B cell (primary cell): ENCODE measurements around the gene ZNF157. TPM values are rescaled to one million over a fixed set of nuclear protein-coding genes. Genes with fewer than 3 reads are reported as not detected.
A peak's percentile ranks its signal among the peaks of the same experiment; 100 is the strongest.

Experiments used
- ATAC-seq: fragments of 200-7000 bp; cut with Tn5 transposase; one replicate; pipeline ENCODE4 v1.10.0; 2021; ENCODE audit warnings: low read depth, mild to moderate bottlenecking, moderate number of reproducible peaks, moderate library complexity
- CTCF ChIA-PET: fragments of 350-600 bp; sonication (Branson Sonifier 250); formaldehyde crosslinking; loops from one replicate; lab custom pipeline; 2021; ENCODE audit warnings: antibody characterized with exemption, inconsistent platforms; lab: Charles Lee
- POLR2A ChIA-PET: fragments of 350-600 bp; sonication (Branson Sonifier 250); formaldehyde crosslinking; loops from one replicate; lab custom pipeline; 2021; ENCODE audit warnings: antibody characterized with exemption; lab: Charles Lee
- DNase-seq: peaks from one replicate; pipeline ENCODE4 v3.0.0; 2013
- H2AFZ ChIP-seq: 2 replicates; pipeline ENCODE4 v1.6.1; 2012; ENCODE audit warnings: mild to moderate bottlenecking, low read depth, low read length; ENCODE audit not compliant: insufficient read depth, poor library complexity, severe bottlenecking
- H3K27ac ChIP-seq, 2 donors: 1 replicate in 1 of 2; 2 replicates in 1 of 2; pipeline ENCODE4 v1.5.1; 2012 to 2013; ENCODE audit warnings: low read length in 2 of 2, mild to moderate bottlenecking in 2 of 2, moderate library complexity in 1 of 2
- H3K27me3 ChIP-seq, 4 experiments: fragments of 200-600 bp in 1 of 4; sonication (generic) in 1 of 4; replicated peaks in 1 of 4; 1 replicate in 2 of 4; 2 replicates in 2 of 4; pipeline versions ENCODE4 v1.6.1 to v1.7.0; 2013 to 2016; ENCODE audit warnings: low read length in 3 of 4, mild to moderate bottlenecking in 2 of 4, mixed read lengths in 1 of 4, moderate library complexity in 1 of 4; ENCODE audit not compliant: insufficient read depth in 4 of 4, control insufficient read depth in 3 of 4; ENCODE audit errors: control extremely low read depth in 1 of 4
- H3K36me3 ChIP-seq, 2 experiments: replicated peaks in 1 of 2; 1 replicate in 1 of 2; 2 replicates in 1 of 2; pipeline versions ENCODE4 v1.6.1 to v1.7.1; 2013; ENCODE audit warnings: low read length in 1 of 2; ENCODE audit not compliant: insufficient read depth in 2 of 2, control insufficient read depth in 1 of 2; ENCODE audit errors: control extremely low read depth in 1 of 2, extremely low read depth in 1 of 2
- H3K4me1 ChIP-seq, 2 donors: fragments of 200-600 bp in 1 of 2; sonication (generic) in 1 of 2; 1 replicate in 1 of 2; 2 replicates in 1 of 2; pipeline versions ENCODE4 v1.5.1 to v1.6.1; 2013 to 2017; ENCODE audit warnings: low read length in 2 of 2; ENCODE audit not compliant: control insufficient read depth in 2 of 2, insufficient read depth in 2 of 2
- H3K4me2 ChIP-seq: replicated peaks from 2 replicates; pipeline ENCODE3; 2012; ENCODE audit warnings: mild to moderate bottlenecking, low read depth, low read length; ENCODE audit not compliant: poor library complexity, severe bottlenecking
- H3K4me3 ChIP-seq, 5 experiments: fragments of 200-600 bp in 1 of 5; sonication (generic) in 1 of 5; 1 replicate in 3 of 5; 2 replicates in 2 of 5; pipeline versions ENCODE4 v1.5.1 to v1.7.0; 2011 to 2016; ENCODE audit warnings: low read length in 4 of 5, mild to moderate bottlenecking in 4 of 5, low read depth in 2 of 5, control low read depth in 1 of 5, moderate library complexity in 1 of 5; ENCODE audit not compliant: insufficient read depth in 1 of 5; ENCODE audit errors: control extremely low read depth in 1 of 5, extremely low read depth in 1 of 5
- H3K79me2 ChIP-seq: fragments of 200-600 bp; sonication (generic); one replicate; pipeline ENCODE4 v1.6.0; 2016; ENCODE audit warnings: low read length; ENCODE audit not compliant: control insufficient read depth, insufficient read depth
- H3K9ac ChIP-seq: fragments of 200-600 bp; sonication (generic); 2 replicates; pipeline ENCODE4 v1.6.1; 2017; ENCODE audit warnings: mild to moderate bottlenecking, low read length, moderate library complexity
- H3K9me3 ChIP-seq, 3 donors: one replicate each; pipeline versions ENCODE4 v1.6.1 to v1.7.1; 2013; ENCODE audit warnings: low read length in 2 of 3; ENCODE audit not compliant: control insufficient read depth in 2 of 3, insufficient read depth in 1 of 3; ENCODE audit errors: control extremely low read depth in 1 of 3
- H4K20me1 ChIP-seq: 2 replicates; pipeline ENCODE4 v1.6.0; 2012; ENCODE audit warnings: mild to moderate bottlenecking, low read length; ENCODE audit not compliant: insufficient read depth, control insufficient read depth, poor library complexity, severe bottlenecking
- H3K27ac Mint-ChIP-seq: one replicate; pipeline ENCODE4 v1.8.0; 2021; ENCODE audit warnings: mixed read lengths
- H3K27me3 Mint-ChIP-seq: one replicate; pipeline ENCODE4 v1.8.0; 2021; ENCODE audit warnings: mixed read lengths
- H3K4me1 Mint-ChIP-seq: one replicate; pipeline ENCODE4 v1.8.0; 2021; ENCODE audit warnings: mixed read lengths
- H3K4me3 Mint-ChIP-seq: one replicate; pipeline ENCODE4 v1.8.0; 2021; ENCODE audit warnings: mixed read lengths
- H3K9me3 Mint-ChIP-seq: one replicate; pipeline ENCODE4 v1.8.0; 2022; ENCODE audit warnings: mixed read lengths; ENCODE audit not compliant: insufficient read depth
- EZH2 ChIP-seq: IDR thresholded peaks from 2 replicates; pipeline ENCODE4 v1.6.1; 2012; ENCODE audit warnings: borderline replicate concordance, low read depth, mild to moderate bottlenecking, moderate library complexity, low read length; ENCODE audit not compliant: insufficient read depth, poor library complexity, severe bottlenecking
- WGBS: methylation state at CpG from one replicate; pipeline ENCODE4 v1.1.5; 2013; ENCODE audit warnings: missing lambda C conversion rate; ENCODE audit not compliant: insufficient coverage; 5-methylcytosine and 5-hydroxymethylcytosine counted together
- intact Hi-C: fragments of 100-400 bp; cut with micrococcal nuclease; formaldehyde crosslinking; loops from one replicate; pipeline ENCODE4 v1.10.0; 2022
- polyA plus RNA-seq: library from polyadenylated mRNA; depleted of rRNA; stranded (reverse); fragments of >200 nt; gene quantifications from 2 replicates; pipeline ENCODE4 v1.2.3, GENCODE V29; 2012
- total RNA-seq, 2 donors: library from RNA; stranded (reverse); fragments of 120-200 nt in 1 of 2; gene quantifications; 1 replicate in 1 of 2; 2 replicates in 1 of 2; pipeline versions ENCODE4 v1.2.3 to v1.2.4, GENCODE V29; 2013 to 2022
- TF ChIP-seq, protein P1 (sequence below): fragments of 200-600 bp; IDR thresholded peaks from one replicate; pipeline ENCODE4 v1.8.0; 2022; ENCODE audit warnings: antibody characterized with exemption, mild to moderate bottlenecking

The ZNF157 gene
- total and polyA plus RNA-seq, 2 donors (not counting 1 experiment from before 2014, with no cell fraction given) = 0.28 to 0.99 TPM

DNA sequence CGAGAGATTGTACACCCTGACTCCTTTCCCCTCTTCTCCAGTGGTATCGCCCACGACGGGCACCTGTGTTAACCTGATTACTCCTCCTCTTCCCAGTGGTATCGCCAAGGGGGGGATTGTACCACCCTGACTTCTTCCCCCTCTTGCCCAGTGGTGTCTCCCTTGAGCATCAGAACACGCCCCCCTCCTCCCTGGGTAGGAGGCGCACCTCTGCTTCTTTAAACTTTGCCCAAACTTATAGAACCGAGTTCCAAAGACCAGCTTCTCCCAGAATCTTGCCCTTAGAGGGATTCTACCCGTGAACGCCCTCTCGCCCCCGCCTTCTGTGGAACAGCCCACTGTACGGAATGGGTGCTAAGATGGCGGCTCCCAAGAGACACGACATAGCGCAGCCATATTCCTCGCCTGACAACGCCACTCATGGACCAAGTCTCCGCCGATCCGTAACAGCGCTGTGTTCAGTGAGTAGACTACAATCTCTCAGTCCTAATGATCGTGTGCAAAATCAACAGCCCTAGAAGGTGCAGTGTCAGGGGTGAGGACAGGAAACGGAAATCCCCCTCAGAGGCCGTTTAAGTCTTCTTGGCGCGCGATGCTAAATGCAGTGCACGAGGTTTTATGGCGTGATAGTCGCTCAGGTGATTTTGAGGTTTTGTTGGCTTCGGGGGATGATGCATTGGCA is 4.2 kb upstream of the ZNF157 start:
- intact Hi-C loops = loop anchor here (1.0 to 10.0 kb wide), 5 partner anchors 18 to 289 kb away; partner anchors contain the start of genes ARAF, CDK16, ELK1 and USP11
- peaks cover 10 to 18% of the 10 kb centered on the region in 2 donors for H3K4me1 ChIP-seq
- H3K27me3 Mint-ChIP-seq = no peaks in the 10 kb centered on the region
- no peaks in the 10 kb centered on the region for H3K9me3 ChIP-seq
- H3K4me3 Mint-ChIP-seq = peak overlapping the region; percentile 96
- no peaks in the 10 kb centered on the region for H3K36me3 ChIP-seq
- peak overlapping the region; percentile 72 to 83 for H3K27ac ChIP-seq
- ChIA-PET POLR2A (no interaction called here), CTCF (interaction anchor here (1.6 kb wide), 1 partner anchor 18 kb away, joined by 3 read pairs; no protein-coding TSS in a partner anchor)
- WGBS = 3% methylated on average over 18 of the region's 32 CpGs
- H3K9ac ChIP-seq = peak overlapping the region; percentile 67
- peaks cover 27% of the 10 kb centered on the region for H3K4me1 Mint-ChIP-seq
- H4K20me1 ChIP-seq = no peaks in the 10 kb centered on the region
- peak overlapping the region; percentile 97 for H3K27ac Mint-ChIP-seq
- H2AFZ ChIP-seq = peak overlapping the region; percentile 82
- H3K79me2 ChIP-seq = no peaks in the 10 kb centered on the region
- peak overlapping the region; percentile 68 for H3K4me2 ChIP-seq
- DNase-seq (peak; percentile 90), ATAC-seq (peak; percentile 46)
- TF ChIP-seq, protein P1, sequence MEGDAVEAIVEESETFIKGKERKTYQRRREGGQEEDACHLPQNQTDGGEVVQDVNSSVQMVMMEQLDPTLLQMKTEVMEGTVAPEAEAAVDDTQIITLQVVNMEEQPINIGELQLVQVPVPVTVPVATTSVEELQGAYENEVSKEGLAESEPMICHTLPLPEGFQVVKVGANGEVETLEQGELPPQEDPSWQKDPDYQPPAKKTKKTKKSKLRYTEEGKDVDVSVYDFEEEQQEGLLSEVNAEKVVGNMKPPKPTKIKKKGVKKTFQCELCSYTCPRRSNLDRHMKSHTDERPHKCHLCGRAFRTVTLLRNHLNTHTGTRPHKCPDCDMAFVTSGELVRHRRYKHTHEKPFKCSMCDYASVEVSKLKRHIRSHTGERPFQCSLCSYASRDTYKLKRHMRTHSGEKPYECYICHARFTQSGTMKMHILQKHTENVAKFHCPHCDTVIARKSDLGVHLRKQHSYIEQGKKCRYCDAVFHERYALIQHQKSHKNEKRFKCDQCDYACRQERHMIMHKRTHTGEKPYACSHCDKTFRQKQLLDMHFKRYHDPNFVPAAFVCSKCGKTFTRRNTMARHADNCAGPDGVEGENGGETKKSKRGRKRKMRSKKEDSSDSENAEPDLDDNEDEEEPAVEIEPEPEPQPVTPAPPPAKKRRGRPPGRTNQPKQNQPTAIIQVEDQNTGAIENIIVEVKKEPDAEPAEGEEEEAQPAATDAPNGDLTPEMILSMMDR = no peak
- TF ChIP-seq EZH2 = no peak
- H3K4me3 ChIP-seq = peak overlapping the region; percentile 16 to 73 (median 65)
- H3K27me3 ChIP-seq = no peaks in the 10 kb centered on the region
- H3K9me3 Mint-ChIP-seq = no peaks in the 10 kb centered on the region

DNA sequence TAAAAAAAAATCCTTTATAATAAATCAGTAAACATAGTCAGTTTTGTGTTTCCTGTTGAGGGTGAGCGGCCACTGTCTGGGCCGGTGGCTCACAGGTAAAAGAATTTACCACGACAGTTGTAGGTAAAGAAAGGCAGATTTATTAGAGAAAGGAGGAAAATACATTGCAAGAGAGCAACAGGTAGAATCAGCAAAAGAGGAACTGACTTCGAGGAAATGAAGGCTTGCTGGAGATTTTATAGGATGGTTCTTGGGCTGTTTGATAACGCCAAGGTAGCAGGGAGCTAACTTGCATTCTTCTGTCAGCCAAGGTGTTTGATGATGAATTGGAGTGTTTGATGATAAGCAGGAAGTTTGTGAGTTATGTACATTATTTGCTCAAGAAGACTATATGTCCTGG is 2.8 kb downstream of the ZNF157 start:
- Histone ChIP-seq H3K9ac (no peak overlapping the region), H3K27me3 (no peaks in the 10 kb centered on the region), H4K20me1 (no peaks in the 10 kb centered on the region), H3K4me3 (no peak overlapping the region), H3K79me2 (no peaks in the 10 kb centered on the region), H3K27ac (no peak overlapping the region), H3K4me1 (no peaks in the 10 kb centered on the region), H2AFZ (no peak overlapping the region), H3K36me3 (no peaks in the 10 kb centered on the region), H3K9me3 (no peaks in the 10 kb centered on the region), H3K4me2 (no peak overlapping the region)
- POLR2A ChIA-PET = no interaction called here
- CTCF ChIA-PET = no interaction called here
- Mint-ChIP-seq H3K4me3 (no peak overlapping the region), H3K4me1 (peaks cover 3% of the 10 kb centered on the region), H3K27ac (no peak overlapping the region), H3K27me3 (no peaks in the 10 kb centered on the region), H3K9me3 (no peaks in the 10 kb centered on the region)
- intact Hi-C loops = no loop called here
- WGBS = 0% methylated on average over 1 of the region's 5 CpGs
- no peak for DNase-seq
- ATAC-seq = no peak
- TF ChIP-seq EZH2 = no peak
- TF ChIP-seq, protein P1 = no peak
